Stimulated activated CD8-positive, alpha-beta memory T cell treated with anti-CD3 and anti-CD28 coated beads, Interleukin-15, amount 100 ng/mL, for 4 hours (primary cell): Measurements from ENCODE around the gene CCR3.
"Not testable (repeated sequence)": the region's sequence is repeated elsewhere in the genome, so short reads cannot be mapped to it uniquely, and the experiment has no call there.

Source experiments
- DNase-seq, 2 donors: peaks; one replicate each; pipeline ENCODE4 v3.0.0-alpha.2; 2020; ENCODE audit warnings: low read depth in 2 of 2

CCR3 gene

GRCh38 chr3:46242120-46242519, at the start of gene CCR3:
Gene CCR3 (plus strand): TSS chr3:46242460. CDS start chr3:46265159, 22,699 bp downstream.
- no peak for DNase-seq

- DNase-seq, result no peak
Measured at GRCh38 chr3:46192939-46193338, 49.3 kb upstream of the CCR3 start.

- no peak for DNase-seq
Measured at GRCh38 chr3:46193436-46193835, 48.8 kb upstream of the CCR3 start.

GRCh38 chr3:46194868-46195553, 47.2 kb upstream of the CCR3 start:
- DNase-seq, result no peak

GRCh38 chr3:46196261-46196957, 45.9 kb upstream of the CCR3 start:
- no peak for DNase-seq

GRCh38 chr3:46200211-46200610, 42.0 kb upstream of the CCR3 start:
- DNase-seq, result no peak

- no peak for DNase-seq
Measured at GRCh38 chr3:46200790-46201189, 41.5 kb upstream of the CCR3 start.

GRCh38 chr3:46202535-46202934, 39.7 kb upstream of the CCR3 start:
- no peak for DNase-seq

GRCh38 chr3:46203681-46204080, 38.6 kb upstream of the CCR3 start:
- DNase-seq, result no peak

- no peak for DNase-seq
Measured at GRCh38 chr3:46205286-46205960, 36.8 kb upstream of the CCR3 start.

GRCh38 chr3:46206282-46207015, 35.8 kb upstream of the CCR3 start:
- DNase-seq, result no peak

- DNase-seq, result not testable (repeated sequence)
Measured at GRCh38 chr3:46207514-46207913, 34.7 kb upstream of the CCR3 start.

GRCh38 chr3:46208167-46208704, 34.0 kb upstream of the CCR3 start, which contains the start of gene CCR1:
Gene CCR1 (minus strand): TSS chr3:46208313. CDS start chr3:46204313, 4,000 bp downstream.
- DNase-seq, result peak in 1 of 2 donors; percentile 21

GRCh38 chr3:46209053-46209452, 33.2 kb upstream of the CCR3 start:
- no peak for DNase-seq

- no peak for DNase-seq
Measured at GRCh38 chr3:46209746-46210470, 32.4 kb upstream of the CCR3 start.

GRCh38 chr3:46212101-46212500, 30.2 kb upstream of the CCR3 start:
- DNase-seq, result no peak

GRCh38 chr3:46213201-46213600, 29.1 kb upstream of the CCR3 start:
- no peak for DNase-seq

- DNase-seq, result no peak
Measured at GRCh38 chr3:46214751-46215352, 27.4 kb upstream of the CCR3 start.

- no peak for DNase-seq
Measured at GRCh38 chr3:46215810-46216414, 26.3 kb upstream of the CCR3 start.

- no peak for DNase-seq
Measured at GRCh38 chr3:46218196-46218709, 24.0 kb upstream of the CCR3 start.
